ENCODE data around the gene TFDP3.

DNA sequence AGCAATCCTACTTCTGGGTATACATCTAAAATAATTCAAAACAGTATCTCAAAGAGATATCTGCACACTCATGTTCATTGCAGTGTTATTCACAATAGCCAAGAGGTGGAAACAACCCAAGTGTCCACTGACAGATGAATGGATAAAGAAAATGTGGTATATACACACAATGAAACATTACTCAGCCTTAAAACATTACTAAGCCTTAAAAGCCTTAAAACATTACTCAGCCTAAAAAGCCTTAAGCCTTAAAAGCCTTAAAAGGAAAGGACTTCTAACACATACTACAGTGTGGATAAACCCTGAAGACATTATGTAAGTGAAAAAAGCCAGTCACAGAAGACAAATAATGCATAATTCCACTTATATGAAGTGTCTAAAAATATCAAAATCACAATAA lies 40.3 kb upstream of the TFDP3 start:
- TF ChIP-seq CEBPB (IDR thresholded peaks at IDR 0.05) (no peak), NFIC (IDR thresholded peaks at IDR 0.05) (no peak), MAX (IDR thresholded peaks at IDR 0.05) (no peak), REST (IDR thresholded peaks at IDR 0.05; ENCODE audit: low read depth) (no peak), RAD21 (IDR thresholded peaks at IDR 0.05; ENCODE audit: low read depth) (no peak), EP300 (IDR thresholded peaks at IDR 0.05; ENCODE audit: borderline replicate concordance) (no peak)
